Osteoblast (primary cell): ENCODE results near the gene CCL13. TPM values are rescaled to one million over a fixed set of nuclear protein-coding genes. Genes with fewer than 3 reads are reported as not detected.

Experiments
- DNase-seq: peaks from one replicate; pipeline ENCODE4 v3.0.0; 2011; ENCODE audit warnings: low spot score, mixed read lengths; ENCODE audit not compliant: insufficient read length; ENCODE audit errors: missing footprints
- H2AFZ ChIP-seq: 2 replicates; pipeline ENCODE4 v1.6.0; 2011; ENCODE audit warnings: mild to moderate bottlenecking, low read length
- H3K27ac ChIP-seq: 2 replicates; pipeline ENCODE4 v1.5.1; 2011; ENCODE audit warnings: mild to moderate bottlenecking, low read depth, low read length, moderate library complexity
- H3K27me3 ChIP-seq: 2 replicates; pipeline ENCODE4 v1.6.0; 2012; ENCODE audit warnings: mild to moderate bottlenecking, control low read depth, inconsistent platforms, low read length, moderate library complexity; ENCODE audit not compliant: insufficient read depth
- H3K36me3 ChIP-seq: 2 replicates; pipeline ENCODE4 v1.5.1; 2011; ENCODE audit warnings: mild to moderate bottlenecking, low read length, control low read depth, moderate library complexity; ENCODE audit not compliant: insufficient read depth
- H3K4me1 ChIP-seq: 2 replicates; pipeline ENCODE4 v1.5.1; 2011; ENCODE audit warnings: mild to moderate bottlenecking, low read length, control low read depth, moderate library complexity; ENCODE audit not compliant: insufficient read depth
- H3K4me2 ChIP-seq: 2 replicates; pipeline ENCODE4 v1.6.0; 2011; ENCODE audit warnings: mild to moderate bottlenecking, low read length; ENCODE audit not compliant: insufficient read depth
- H3K4me3 ChIP-seq: fragments of 200-600 bp; sonication (generic); 3 replicates; pipeline ENCODE4 v1.5.1; 2012; ENCODE audit warnings: mild to moderate bottlenecking, low read length, inconsistent platforms; ENCODE audit not compliant: insufficient read depth
- H3K79me2 ChIP-seq: 2 replicates; pipeline ENCODE4 v1.6.0; 2012; ENCODE audit warnings: mild to moderate bottlenecking, low read length, control low read depth, inconsistent platforms; ENCODE audit not compliant: insufficient read depth
- H3K9me3 ChIP-seq: 2 replicates; pipeline ENCODE4 v1.5.1; 2011; ENCODE audit warnings: low read depth, low read length, control low read depth
- H4K20me1 ChIP-seq: 2 replicates; pipeline ENCODE4 v1.6.0; 2012; ENCODE audit warnings: mild to moderate bottlenecking, low read length, control low read depth; ENCODE audit not compliant: insufficient read depth
- CTCF ChIP-seq: IDR thresholded peaks from 2 replicates; pipeline ENCODE4 v1.5.1; 2011; ENCODE audit warnings: mild to moderate bottlenecking, low read depth, low read length, moderate library complexity; ENCODE audit errors: extremely low read depth
- total RNA-seq: library from RNA; depleted of rRNA; stranded (reverse); fragments of >200 nt; gene quantifications from 2 replicates; pipeline ENCODE4 v1.2.3, GENCODE V29; 2012

Gene CCL13
- total RNA-seq, 1 donor: 0.36 TPM

GRCh38 chr17:34386343-34386696, 30.0 kb downstream of the CCL13 start:
- Histone ChIP-seq H3K4me3 (no peak overlapping the region), H3K4me2 (no peak overlapping the region), H3K36me3 (no peaks in the 10 kb centered on the region), H3K27me3 (no peaks in the 10 kb centered on the region), H4K20me1 (no peaks in the 10 kb centered on the region), H3K27ac (peak overlapping the region; percentile 79), H3K4me1 (peaks cover 8% of the 10 kb centered on the region), H2AFZ (no peak overlapping the region), H3K79me2 (no peaks in the 10 kb centered on the region), H3K9me3 (no peaks in the 10 kb centered on the region)
- DNase-seq: no peak
- no peak for TF ChIP-seq CTCF

GRCh38 chr17:34386697-34387550, 30.6 kb downstream of the CCL13 start:
- peak overlapping the region; percentile 61 for H2AFZ ChIP-seq
- H3K4me2 ChIP-seq: peak overlapping the region; percentile 29
- DNase-seq: no peak

GRCh38 chr17:34387566-34387965, 31.3 kb downstream of the CCL13 start:
- Histone ChIP-seq H3K9me3 (no peaks in the 10 kb centered on the region), H3K4me2 (no peak overlapping the region), H3K27me3 (no peaks in the 10 kb centered on the region), H3K4me1 (peaks cover 8% of the 10 kb centered on the region), H4K20me1 (no peaks in the 10 kb centered on the region), H3K79me2 (no peaks in the 10 kb centered on the region), H3K27ac (peak overlapping the region; percentile 79), H3K36me3 (no peaks in the 10 kb centered on the region), H3K4me3 (no peak overlapping the region), H2AFZ (no peak overlapping the region)
- TF ChIP-seq CTCF: no peak
- no peak for DNase-seq

More at GRCh38 chr17:34386697-34387550, 30.6 kb downstream of the CCL13 start:
- Histone ChIP-seq H3K27me3 (no peaks in the 10 kb centered on the region), H4K20me1 (no peaks in the 10 kb centered on the region), H3K27ac (peak overlapping the region; percentile 79), H3K36me3 (no peaks in the 10 kb centered on the region), H3K4me3 (no peak overlapping the region), H3K9me3 (no peaks in the 10 kb centered on the region), H3K4me1 (peaks cover 8% of the 10 kb centered on the region), H3K79me2 (no peaks in the 10 kb centered on the region)
- no peak for TF ChIP-seq CTCF

- Histone ChIP-seq H3K79me2 (no peaks in the 10 kb centered on the region), H3K36me3 (no peaks in the 10 kb centered on the region), H3K9me3 (no peaks in the 10 kb centered on the region), H4K20me1 (no peaks in the 10 kb centered on the region), H3K4me2 (no peak overlapping the region), H3K27ac (no peak overlapping the region), H3K4me1 (peaks cover 8% of the 10 kb centered on the region), H3K27me3 (no peaks in the 10 kb centered on the region), H2AFZ (no peak overlapping the region), H3K4me3 (no peak overlapping the region)
- TF ChIP-seq CTCF: no peak
- no peak for DNase-seq
These were observed 33.0 kb downstream of the CCL13 start for GRCh38 chr17:34389126-34389750.
